ENCODE measurements around the gene LMX1A. TPM values are rescaled to one million over a fixed set of nuclear protein-coding genes. Genes with fewer than 3 reads are reported as not detected.

LMX1A gene
- total and polyA plus RNA-seq, 2 of the 13 experiments (the other 11 are each of a cell fraction or from before 2014, with no cell fraction given) = 0.07 TPM; not detected in 1

DNA sequence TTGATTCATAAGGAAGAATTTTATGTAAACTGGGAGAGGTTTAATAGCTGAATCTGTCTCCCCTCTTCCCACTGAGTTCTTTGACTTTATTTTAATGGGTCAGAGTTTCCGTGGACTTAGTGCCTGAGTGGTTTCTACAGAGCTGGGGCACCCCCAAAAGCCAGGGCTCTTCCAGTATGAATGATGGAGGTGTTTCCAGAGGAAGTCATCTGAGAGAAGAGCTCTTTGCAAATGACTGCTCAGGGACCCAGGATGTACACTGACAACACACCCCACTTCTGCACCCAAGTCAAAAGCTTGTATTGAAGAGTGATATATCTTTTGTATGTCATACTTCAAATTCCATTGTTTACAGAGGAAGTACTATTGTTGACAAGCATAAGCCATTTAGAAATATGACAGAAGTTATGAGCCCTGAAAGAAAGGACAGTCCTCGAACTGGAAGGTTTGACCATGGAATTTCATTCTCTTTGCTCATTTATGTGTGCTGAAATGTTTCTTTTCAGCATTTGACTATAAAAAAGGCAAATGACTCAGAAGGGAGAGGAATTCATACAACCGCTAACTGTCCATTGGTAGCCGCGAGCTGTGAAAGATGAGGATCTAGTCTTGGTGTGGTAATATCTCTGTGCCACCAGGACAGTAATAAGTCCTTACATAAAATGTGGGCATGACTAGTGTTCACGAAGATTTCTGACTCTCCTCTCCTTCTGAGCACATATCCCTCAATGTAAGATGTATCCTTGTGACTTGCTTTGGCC, 25.4 kb upstream of the LMX1A start:
- in situ Hi-C loops (cut with HindIII; ENCODE audit: extremely low pct_ligation_motif_present, low pct_unique_long_range_greater_than_20kb) (no loop called here), intact Hi-C loops (cut with micrococcal nuclease; ENCODE audit: unreplicated experiment) (no loop called here)
- Histone ChIP-seq H4K20me1 (ENCODE audit: insufficient read depth, low read length) (no peaks in the 10 kb centered on the region), H3K4me2 (ENCODE audit: low read depth, low read length) (no peak overlapping the region), H3K9ac (ENCODE audit: insufficient read depth, low read depth, low read length) (no peak overlapping the region), H3K27me3 (ENCODE audit: control insufficient read depth in 1 of 2, insufficient read depth in 2 of 2, low read length in 2 of 2) (no peaks in the 10 kb centered on the region; a peak in 1 of 5 replicates), H3K79me2 (ENCODE audit: insufficient read depth, low read length) (no peaks in the 10 kb centered on the region), H2AFZ (ENCODE audit: low read length) (no peak overlapping the region), H3K36me3 (replicated peaks in 1 of 2; ENCODE audit: control insufficient read depth in 1 of 2, insufficient read depth in 2 of 2, low read length in 2 of 2) (no peaks in the 10 kb centered on the region), H3K27ac (ENCODE audit: extremely low read length, insufficient read depth, low read length) (no peak overlapping the region), H3K4me1 (ENCODE audit: insufficient read depth, low read length) (no peaks in the 10 kb centered on the region), H3K4me3 (replicated peaks in 1 of 3; ENCODE audit: insufficient read depth in 1 of 3, low read depth in 2 of 3, low read length in 3 of 3) (no peak overlapping the region), H3K9me3 (ENCODE audit: low read length) (no peaks in the 10 kb centered on the region)
- FAIRE-seq (no peak), DNase-seq (ENCODE audit: low spot score) (no peak), ATAC-seq (no peak)
- TF ChIP-seq MAF1 (CRISPR knock-in tag; IDR thresholded peaks at IDR 0.05; ENCODE audit: borderline replicate concordance) (no peak), SALL1 (CRISPR knock-in tag; IDR thresholded peaks at IDR 0.05) (no peak), ZFYVE20 (CRISPR knock-in tag; IDR thresholded peaks at IDR 0.05; ENCODE audit: borderline replicate concordance, low read depth) (no peak), ZNF530 (CRISPR knock-in tag; IDR thresholded peaks at IDR 0.05; ENCODE audit: low read depth) (no peak), ZNF619 (CRISPR knock-in tag; IDR thresholded peaks at IDR 0.05) (no peak), MBNL3 (CRISPR knock-in tag; conservative IDR thresholded peaks at IDR 0.05) (no peak), ATAD3A (CRISPR knock-in tag; IDR thresholded peaks at IDR 0.05) (no peak), ZNF792 (CRISPR knock-in tag; IDR thresholded peaks at IDR 0.05) (no peak), ZNF143 (CRISPR knock-in tag; IDR thresholded peaks at IDR 0.05) (no peak), ZNF562 (CRISPR knock-in tag; IDR thresholded peaks at IDR 0.05; ENCODE audit: borderline replicate concordance) (no peak), SETDB1 (CRISPR knock-in tag; IDR thresholded peaks at IDR 0.05; ENCODE audit: borderline replicate concordance) (no peak), PAF1 (CRISPR knock-in tag; IDR thresholded peaks at IDR 0.05) (no peak), ZNF282 (IDR thresholded peaks at IDR 0.05; ENCODE audit: partially characterized antibody) (no peak), ZFP37 (CRISPR knock-in tag; IDR thresholded peaks at IDR 0.05; ENCODE audit: borderline replicate concordance) (no peak), SP4 (CRISPR knock-in tag; IDR thresholded peaks at IDR 0.05) (no peak)
- TF ChIP-seq, protein P1, sequence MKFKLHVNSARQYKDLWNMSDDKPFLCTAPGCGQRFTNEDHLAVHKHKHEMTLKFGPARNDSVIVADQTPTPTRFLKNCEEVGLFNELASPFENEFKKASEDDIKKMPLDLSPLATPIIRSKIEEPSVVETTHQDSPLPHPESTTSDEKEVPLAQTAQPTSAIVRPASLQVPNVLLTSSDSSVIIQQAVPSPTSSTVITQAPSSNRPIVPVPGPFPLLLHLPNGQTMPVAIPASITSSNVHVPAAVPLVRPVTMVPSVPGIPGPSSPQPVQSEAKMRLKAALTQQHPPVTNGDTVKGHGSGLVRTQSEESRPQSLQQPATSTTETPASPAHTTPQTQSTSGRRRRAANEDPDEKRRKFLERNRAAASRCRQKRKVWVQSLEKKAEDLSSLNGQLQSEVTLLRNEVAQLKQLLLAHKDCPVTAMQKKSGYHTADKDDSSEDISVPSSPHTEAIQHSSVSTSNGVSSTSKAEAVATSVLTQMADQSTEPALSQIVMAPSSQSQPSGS (CRISPR knock-in tag; IDR thresholded peaks at IDR 0.05) = no peak
- TF ChIP-seq, protein P2, sequence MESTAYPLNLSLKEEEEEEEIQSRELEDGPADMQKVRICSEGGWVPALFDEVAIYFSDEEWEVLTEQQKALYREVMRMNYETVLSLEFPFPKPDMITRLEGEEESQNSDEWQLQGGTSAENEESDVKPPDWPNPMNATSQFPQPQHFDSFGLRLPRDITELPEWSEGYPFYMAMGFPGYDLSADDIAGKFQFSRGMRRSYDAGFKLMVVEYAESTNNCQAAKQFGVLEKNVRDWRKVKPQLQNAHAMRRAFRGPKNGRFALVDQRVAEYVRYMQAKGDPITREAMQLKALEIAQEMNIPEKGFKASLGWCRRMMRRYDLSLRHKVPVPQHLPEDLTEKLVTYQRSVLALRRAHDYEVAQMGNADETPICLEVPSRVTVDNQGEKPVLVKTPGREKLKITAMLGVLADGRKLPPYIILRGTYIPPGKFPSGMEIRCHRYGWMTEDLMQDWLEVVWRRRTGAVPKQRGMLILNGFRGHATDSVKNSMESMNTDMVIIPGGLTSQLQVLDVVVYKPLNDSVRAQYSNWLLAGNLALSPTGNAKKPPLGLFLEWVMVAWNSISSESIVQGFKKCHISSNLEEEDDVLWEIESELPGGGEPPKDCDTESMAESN (CRISPR knock-in tag; conservative IDR thresholded peaks at IDR 0.05) = no peak
- TF ChIP-seq, protein P3, sequence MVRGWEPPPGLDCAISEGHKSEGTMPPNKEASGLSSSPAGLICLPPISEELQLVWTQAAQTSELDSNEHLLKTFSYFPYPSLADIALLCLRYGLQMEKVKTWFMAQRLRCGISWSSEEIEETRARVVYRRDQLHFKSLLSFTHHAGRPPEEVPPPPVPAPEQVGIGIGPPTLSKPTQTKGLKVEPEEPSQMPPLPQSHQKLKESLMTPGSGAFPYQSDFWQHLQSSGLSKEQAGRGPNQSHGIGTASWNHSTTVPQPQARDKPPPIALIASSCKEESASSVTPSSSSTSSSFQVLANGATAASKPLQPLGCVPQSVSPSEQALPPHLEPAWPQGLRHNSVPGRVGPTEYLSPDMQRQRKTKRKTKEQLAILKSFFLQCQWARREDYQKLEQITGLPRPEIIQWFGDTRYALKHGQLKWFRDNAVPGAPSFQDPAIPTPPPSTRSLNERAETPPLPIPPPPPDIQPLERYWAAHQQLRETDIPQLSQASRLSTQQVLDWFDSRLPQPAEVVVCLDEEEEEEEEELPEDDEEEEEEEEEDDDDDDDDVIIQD (CRISPR knock-in tag; IDR thresholded peaks at IDR 0.05; ENCODE audit: low read depth) = no peak
- TF ChIP-seq, protein P4, sequence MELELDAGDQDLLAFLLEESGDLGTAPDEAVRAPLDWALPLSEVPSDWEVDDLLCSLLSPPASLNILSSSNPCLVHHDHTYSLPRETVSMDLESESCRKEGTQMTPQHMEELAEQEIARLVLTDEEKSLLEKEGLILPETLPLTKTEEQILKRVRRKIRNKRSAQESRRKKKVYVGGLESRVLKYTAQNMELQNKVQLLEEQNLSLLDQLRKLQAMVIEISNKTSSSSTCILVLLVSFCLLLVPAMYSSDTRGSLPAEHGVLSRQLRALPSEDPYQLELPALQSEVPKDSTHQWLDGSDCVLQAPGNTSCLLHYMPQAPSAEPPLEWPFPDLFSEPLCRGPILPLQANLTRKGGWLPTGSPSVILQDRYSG (CRISPR knock-in tag; IDR thresholded peaks at IDR 0.05) = no peak
- 49% methylated on average over 6 of the region's 6 CpGs for WGBS (ENCODE audit: low lambda C conversion rate)
- BruUV-seq (replicated peaks) = no TSS peak
- ChIA-PET POLR2A (no interaction called here), CTCF (ENCODE audit: low intra/inter-chr PET ratio, low total read pairs) (no interaction called here)
